ENCODE measurements around the gene NTN4.

Gene NTN4

GRCh38 chr12:95608252-95609033, 182.1 kb downstream of the NTN4 start:
- ATAC-seq = no peak
- no peak for TF ChIP-seq OSR1 (CRISPR knock-in tag; IDR thresholded peaks at IDR 0.05)
- TF ChIP-seq, protein P1, sequence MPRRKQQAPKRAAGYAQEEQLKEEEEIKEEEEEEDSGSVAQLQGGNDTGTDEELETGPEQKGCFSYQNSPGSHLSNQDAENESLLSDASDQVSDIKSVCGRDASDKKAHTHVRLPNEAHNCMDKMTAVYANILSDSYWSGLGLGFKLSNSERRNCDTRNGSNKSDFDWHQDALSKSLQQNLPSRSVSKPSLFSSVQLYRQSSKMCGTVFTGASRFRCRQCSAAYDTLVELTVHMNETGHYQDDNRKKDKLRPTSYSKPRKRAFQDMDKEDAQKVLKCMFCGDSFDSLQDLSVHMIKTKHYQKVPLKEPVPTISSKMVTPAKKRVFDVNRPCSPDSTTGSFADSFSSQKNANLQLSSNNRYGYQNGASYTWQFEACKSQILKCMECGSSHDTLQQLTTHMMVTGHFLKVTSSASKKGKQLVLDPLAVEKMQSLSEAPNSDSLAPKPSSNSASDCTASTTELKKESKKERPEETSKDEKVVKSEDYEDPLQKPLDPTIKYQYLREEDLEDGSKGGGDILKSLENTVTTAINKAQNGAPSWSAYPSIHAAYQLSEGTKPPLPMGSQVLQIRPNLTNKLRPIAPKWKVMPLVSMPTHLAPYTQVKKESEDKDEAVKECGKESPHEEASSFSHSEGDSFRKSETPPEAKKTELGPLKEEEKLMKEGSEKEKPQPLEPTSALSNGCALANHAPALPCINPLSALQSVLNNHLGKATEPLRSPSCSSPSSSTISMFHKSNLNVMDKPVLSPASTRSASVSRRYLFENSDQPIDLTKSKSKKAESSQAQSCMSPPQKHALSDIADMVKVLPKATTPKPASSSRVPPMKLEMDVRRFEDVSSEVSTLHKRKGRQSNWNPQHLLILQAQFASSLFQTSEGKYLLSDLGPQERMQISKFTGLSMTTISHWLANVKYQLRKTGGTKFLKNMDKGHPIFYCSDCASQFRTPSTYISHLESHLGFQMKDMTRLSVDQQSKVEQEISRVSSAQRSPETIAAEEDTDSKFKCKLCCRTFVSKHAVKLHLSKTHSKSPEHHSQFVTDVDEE (CRISPR knock-in tag; IDR thresholded peaks at IDR 0.05) = no peak

All from SK-N-SH treated with all-trans-retinoic acid at 6 μM for 48 hours (cell line).